ENCODE results near the gene AGBL1. TPM values are rescaled to one million over a fixed set of nuclear protein-coding genes. Genes with fewer than 3 reads are reported as not detected.

AGBL1 gene
- total and polyA plus RNA-seq, 3 experiments from 2014 or later, result not detected

GRCh38 chr15:86392874-86393273, 313.2 kb downstream of the AGBL1 start:
- Histone ChIP-seq H3K4me3 (ENCODE audit: low read length) (no peak overlapping the region), H3K27ac (ENCODE audit: low read depth, low read length) (no peak overlapping the region), H3K27me3 (ENCODE audit: insufficient read depth, low read length, poor library complexity, severe bottlenecking) (no peaks in the 10 kb centered on the region), H3K9me3 (ENCODE audit: low read length) (no peaks in the 10 kb centered on the region), H3K36me3 (ENCODE audit: insufficient read depth, low read length) (no peaks in the 10 kb centered on the region), H3K4me1 (ENCODE audit: insufficient read depth, low read length) (no peaks in the 10 kb centered on the region)
- Mint-ChIP-seq H3K36me3 (no peaks in the 10 kb centered on the region), H3K4me1 (no peaks in the 10 kb centered on the region), H3K9me3 (peaks cover 0 to 2% (median 0%) of the 10 kb centered on the region in 5 donors), H3K27ac (no peak overlapping the region), H3K4me3 (no peak overlapping the region), H3K27me3 (no peaks in the 10 kb centered on the region)
- ChIA-PET POLR2A (no interaction called here), CTCF (no interaction called here)
- DNase-seq, result no peak

GRCh38 chr15:86394866-86395265, 315.2 kb downstream of the AGBL1 start:
- Mint-ChIP-seq H3K4me3 (no peak overlapping the region), H3K9me3 (peaks cover 0 to 2% (median 0%) of the 10 kb centered on the region in 5 donors), H3K27ac (no peak overlapping the region), H3K36me3 (no peaks in the 10 kb centered on the region), H3K27me3 (no peaks in the 10 kb centered on the region), H3K4me1 (no peaks in the 10 kb centered on the region)
- Histone ChIP-seq H3K4me1 (ENCODE audit: insufficient read depth, low read length) (no peaks in the 10 kb centered on the region), H3K9me3 (ENCODE audit: low read length) (no peaks in the 10 kb centered on the region), H3K36me3 (ENCODE audit: insufficient read depth, low read length) (no peaks in the 10 kb centered on the region), H3K4me3 (ENCODE audit: low read length) (no peak overlapping the region), H3K27me3 (ENCODE audit: insufficient read depth, low read length, poor library complexity, severe bottlenecking) (no peaks in the 10 kb centered on the region), H3K27ac (ENCODE audit: low read depth, low read length) (no peak overlapping the region)
- DNase-seq, result no peak
- ChIA-PET POLR2A (no interaction called here), CTCF (no interaction called here)

GRCh38 chr15:86399041-86399954, 319.6 kb downstream of the AGBL1 start:
- Histone ChIP-seq H3K4me3 (ENCODE audit: low read length) (no peak overlapping the region), H3K27ac (ENCODE audit: low read depth, low read length) (no peak overlapping the region), H3K9me3 (ENCODE audit: low read length) (no peaks in the 10 kb centered on the region), H3K36me3 (ENCODE audit: insufficient read depth, low read length) (no peaks in the 10 kb centered on the region), H3K27me3 (ENCODE audit: insufficient read depth, low read length, poor library complexity, severe bottlenecking) (no peaks in the 10 kb centered on the region), H3K4me1 (ENCODE audit: insufficient read depth, low read length) (no peaks in the 10 kb centered on the region)
- ChIA-PET CTCF (no interaction called here), POLR2A (no interaction called here)
- no peaks in the 10 kb centered on the region for H3K9me3 Mint-ChIP-seq
- H3K4me3 Mint-ChIP-seq, result no peak overlapping the region
- no peaks in the 10 kb centered on the region for H3K4me1 Mint-ChIP-seq
- H3K27me3 Mint-ChIP-seq, result peaks cover under 1 to 1% of the 10 kb centered on the region in 2 donors
- no peak for DNase-seq
- no peak overlapping the region for H3K27ac Mint-ChIP-seq
- no peaks in the 10 kb centered on the region for H3K36me3 Mint-ChIP-seq

- no peaks in the 10 kb centered on the region for H3K4me1 Mint-ChIP-seq
- no peaks in the 10 kb centered on the region for H3K36me3 Mint-ChIP-seq
- POLR2A ChIA-PET, result no interaction called here
Measured at GRCh38 chr15:86403221-86403620, 323.6 kb downstream of the AGBL1 start.

GRCh38 chr15:86403914-86404583, 324.4 kb downstream of the AGBL1 start:
- Histone ChIP-seq H3K27me3 (ENCODE audit: insufficient read depth, low read length, poor library complexity, severe bottlenecking) (no peaks in the 10 kb centered on the region), H3K36me3 (ENCODE audit: insufficient read depth, low read length) (no peaks in the 10 kb centered on the region), H3K4me1 (ENCODE audit: insufficient read depth, low read length) (no peaks in the 10 kb centered on the region), H3K4me3 (ENCODE audit: low read length) (no peak overlapping the region), H3K9me3 (ENCODE audit: low read length) (no peaks in the 10 kb centered on the region), H3K27ac (ENCODE audit: low read depth, low read length) (no peak overlapping the region)
- DNase-seq, result no peak
- no peak overlapping the region for H3K27ac Mint-ChIP-seq
- POLR2A ChIA-PET, result no interaction called here
- no peak overlapping the region for H3K4me3 Mint-ChIP-seq
- no peaks in the 10 kb centered on the region for H3K9me3 Mint-ChIP-seq
- H3K4me1 Mint-ChIP-seq, result no peaks in the 10 kb centered on the region
- peaks cover 3 to 8% of the 10 kb centered on the region in 2 donors for H3K27me3 Mint-ChIP-seq
- H3K36me3 Mint-ChIP-seq, result no peaks in the 10 kb centered on the region
- CTCF ChIA-PET, result interaction anchor here (0.9 kb wide), 1 partner anchor 107 kb away, joined by 3 read pairs; no protein-coding TSS in a partner anchor

More at GRCh38 chr15:86403221-86403620, 323.6 kb downstream of the AGBL1 start:
- Histone ChIP-seq H3K9me3 (ENCODE audit: low read length) (no peaks in the 10 kb centered on the region), H3K4me3 (ENCODE audit: low read length) (no peak overlapping the region), H3K27me3 (ENCODE audit: insufficient read depth, low read length, poor library complexity, severe bottlenecking) (no peaks in the 10 kb centered on the region), H3K4me1 (ENCODE audit: insufficient read depth, low read length) (no peaks in the 10 kb centered on the region), H3K36me3 (ENCODE audit: insufficient read depth, low read length) (no peaks in the 10 kb centered on the region), H3K27ac (ENCODE audit: low read depth, low read length) (no peak overlapping the region)
- Mint-ChIP-seq H3K27me3 (peaks cover 3 to 8% of the 10 kb centered on the region in 2 donors), H3K4me3 (no peak overlapping the region), H3K9me3 (no peaks in the 10 kb centered on the region), H3K27ac (no peak overlapping the region)
- CTCF ChIA-PET, result interaction anchor here (0.9 kb wide), 1 partner anchor 106 kb away, joined by 3 read pairs; no protein-coding TSS in a partner anchor
- no peak for DNase-seq

- Mint-ChIP-seq H3K27ac (peak overlapping the region in 1 of 8 donors; percentile 56), H3K36me3 (no peaks in the 10 kb centered on the region), H3K4me3 (no peak overlapping the region), H3K27me3 (peaks cover 7 to 12% of the 10 kb centered on the region in 2 donors), H3K4me1 (no peaks in the 10 kb centered on the region), H3K9me3 (no peaks in the 10 kb centered on the region)
- Histone ChIP-seq H3K27ac (ENCODE audit: low read depth, low read length) (no peak overlapping the region), H3K4me1 (ENCODE audit: insufficient read depth, low read length) (no peaks in the 10 kb centered on the region), H3K36me3 (ENCODE audit: insufficient read depth, low read length) (no peaks in the 10 kb centered on the region), H3K9me3 (ENCODE audit: low read length) (no peaks in the 10 kb centered on the region), H3K27me3 (ENCODE audit: insufficient read depth, low read length, poor library complexity, severe bottlenecking) (no peaks in the 10 kb centered on the region), H3K4me3 (ENCODE audit: low read length) (no peak overlapping the region)
- DNase-seq, result no peak
- CTCF ChIA-PET, result no interaction called here
- POLR2A ChIA-PET, result no interaction called here
Measured at GRCh38 chr15:86408261-86408660, 328.6 kb downstream of the AGBL1 start.

GRCh38 chr15:86411916-86412315, 332.2 kb downstream of the AGBL1 start:
- H3K9me3 Mint-ChIP-seq, result peaks cover 0 to 2% (median 0%) of the 10 kb centered on the region in 5 donors
- peaks cover 0 to 13% of the 10 kb centered on the region in 2 donors for H3K27me3 Mint-ChIP-seq
- no peaks in the 10 kb centered on the region for H3K36me3 Mint-ChIP-seq
- Histone ChIP-seq H3K9me3 (ENCODE audit: low read length) (no peaks in the 10 kb centered on the region), H3K36me3 (ENCODE audit: insufficient read depth, low read length) (no peaks in the 10 kb centered on the region), H3K27ac (ENCODE audit: low read depth, low read length) (no peak overlapping the region), H3K4me1 (ENCODE audit: insufficient read depth, low read length) (no peaks in the 10 kb centered on the region), H3K4me3 (ENCODE audit: low read length) (no peak overlapping the region), H3K27me3 (ENCODE audit: insufficient read depth, low read length, poor library complexity, severe bottlenecking) (no peaks in the 10 kb centered on the region)
- H3K4me3 Mint-ChIP-seq, result no peak overlapping the region
- ChIA-PET POLR2A (no interaction called here), CTCF (no interaction called here)
- no peak for DNase-seq
- no peaks in the 10 kb centered on the region for H3K4me1 Mint-ChIP-seq
- H3K27ac Mint-ChIP-seq, result no peak overlapping the region

- no peak overlapping the region for H3K27ac Mint-ChIP-seq
- H3K36me3 ChIP-seq (ENCODE audit: insufficient read depth, low read length), result no peaks in the 10 kb centered on the region
- H3K9me3 Mint-ChIP-seq, result peaks cover 0 to 2% (median 0%) of the 10 kb centered on the region in 5 donors
- ChIA-PET CTCF (no interaction called here), POLR2A (no interaction called here)
- no peaks in the 10 kb centered on the region for H3K36me3 Mint-ChIP-seq
- H3K4me1 Mint-ChIP-seq, result no peaks in the 10 kb centered on the region
- no peak for DNase-seq
- no peaks in the 10 kb centered on the region for H3K9me3 ChIP-seq (ENCODE audit: low read length)
- peaks cover 0 to 13% of the 10 kb centered on the region in 2 donors for H3K27me3 Mint-ChIP-seq
- no peak overlapping the region for H3K4me3 ChIP-seq (ENCODE audit: low read length)
- H3K27me3 ChIP-seq (ENCODE audit: insufficient read depth, low read length, poor library complexity, severe bottlenecking), result no peaks in the 10 kb centered on the region
- no peaks in the 10 kb centered on the region for H3K4me1 ChIP-seq (ENCODE audit: insufficient read depth, low read length)
- H3K27ac ChIP-seq (ENCODE audit: low read depth, low read length), result no peak overlapping the region
- H3K4me3 Mint-ChIP-seq, result no peak overlapping the region
Measured at GRCh38 chr15:86413191-86413590, 333.5 kb downstream of the AGBL1 start.

Data from CD8-positive, alpha-beta memory T cell (primary cell).